GM13976 (cell line): Measurements from ENCODE around the gene LRCH1.

Experiments used
- DNase-seq: peaks from one replicate; pipeline ENCODE4 v3.0.0; 2012; ENCODE audit warnings: low spot score
- CTCF ChIP-seq: IDR thresholded peaks from 2 replicates; pipeline ENCODE4 v1.5.1; 2012; ENCODE audit warnings: borderline replicate concordance, mild to moderate bottlenecking; ENCODE audit not compliant: insufficient read depth; ENCODE audit errors: extremely low read depth, missing control alignments, control extremely low read depth
- in situ Hi-C: fragments of 300-500 bp; cut with MboI; formaldehyde crosslinking; loops from one replicate; pipeline ENCODE4 v1.12.0; 2022; ENCODE audit warnings: low sequenced_read_pairs, mixed read lengths, inconsistent platforms; ENCODE audit not compliant: unreplicated experiment

The LRCH1 gene

GRCh38 chr13:46580362-46580839, 27.4 kb downstream of the LRCH1 start:
- DNase-seq, result no peak
- in situ Hi-C loops, result no loop called here
- TF ChIP-seq CTCF, result no peak

DNA sequence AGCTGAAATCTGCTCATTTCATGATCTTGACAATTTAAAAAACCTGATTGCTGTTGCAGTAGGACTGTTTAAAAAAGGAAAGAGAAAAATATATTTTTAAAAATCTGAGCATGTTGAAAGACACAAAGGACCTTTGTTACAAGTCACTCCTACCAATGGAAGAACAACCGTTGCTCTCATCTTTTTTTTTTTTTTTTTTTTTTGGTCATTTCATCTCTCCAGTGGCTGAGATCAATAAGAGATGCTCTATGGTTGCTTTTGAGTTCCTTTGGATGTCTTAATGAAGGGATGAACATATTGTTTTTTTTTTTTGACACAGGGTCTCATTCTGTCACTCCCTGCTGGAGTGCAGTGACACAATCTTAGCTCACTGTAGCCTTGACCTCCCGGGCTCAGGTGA, 29.2 kb downstream of the LRCH1 start:
- in situ Hi-C loops, result no loop called here
- TF ChIP-seq CTCF, result no peak
- DNase-seq, result no peak

GRCh38 chr13:46586751-46587514, 34.0 kb downstream of the LRCH1 start:
- in situ Hi-C loops, result no loop called here
- no peak for TF ChIP-seq CTCF
- no peak for DNase-seq

- no peak for DNase-seq
- in situ Hi-C loops, result no loop called here
- TF ChIP-seq CTCF, result no peak
Measured at GRCh38 chr13:46587807-46588418, 34.9 kb downstream of the LRCH1 start.

GRCh38 chr13:46592385-46592784, 39.4 kb downstream of the LRCH1 start:
- no peak for TF ChIP-seq CTCF
- no peak for DNase-seq
- in situ Hi-C loops, result no loop called here

- no peak for TF ChIP-seq CTCF
- peak; percentile 21 for DNase-seq
- in situ Hi-C loops, result no loop called here
Measured at GRCh38 chr13:46593398-46593797, 40.4 kb downstream of the LRCH1 start.
